NCI-H345 treated with DMSO at 0.1 percent for 48 hours (cell line): ENCODE results near the gene PDZD4.

ENCODE experiments used
- DNase-seq: peaks from one replicate; lab custom pipeline; 2025; ENCODE audit not compliant: unreplicated experiment; lab: John Stamatoyannopoulos, UW

Gene PDZD4

DNA sequence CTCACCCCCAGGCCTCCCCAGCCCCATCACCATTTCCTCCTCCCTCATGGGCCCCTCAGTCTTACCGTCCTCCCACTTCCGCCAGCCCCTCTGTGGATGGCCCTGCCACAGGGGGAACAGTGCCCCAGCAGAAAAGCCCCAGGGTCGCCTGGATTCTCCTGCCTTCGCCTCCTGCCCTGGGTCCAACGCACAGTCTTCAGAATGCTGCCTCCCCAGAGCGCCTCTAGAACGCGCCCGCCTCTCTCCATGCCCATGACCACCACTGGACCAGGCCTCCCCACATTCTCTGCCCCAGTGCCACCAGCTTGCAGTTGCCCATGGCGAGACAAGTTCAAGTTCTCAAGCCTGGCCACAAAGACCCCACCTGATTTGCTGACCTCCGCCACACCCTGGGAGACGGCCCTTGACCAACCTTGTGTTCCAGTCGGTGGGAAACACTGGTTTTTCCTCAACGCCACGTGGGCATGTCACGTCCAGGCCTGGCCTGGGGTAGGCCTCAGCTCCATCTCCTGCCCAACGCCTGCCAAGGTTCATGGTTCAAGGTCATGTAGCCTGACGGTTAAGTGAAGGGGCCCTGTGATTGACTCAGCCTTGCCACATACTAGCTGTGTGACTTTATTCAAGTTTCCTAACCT, 66.9 kb downstream of the PDZD4 start:
- no peak for DNase-seq

GRCh38 chrX:153762626-153763173, 67.6 kb downstream of the PDZD4 start:
- no peak for DNase-seq

DNA sequence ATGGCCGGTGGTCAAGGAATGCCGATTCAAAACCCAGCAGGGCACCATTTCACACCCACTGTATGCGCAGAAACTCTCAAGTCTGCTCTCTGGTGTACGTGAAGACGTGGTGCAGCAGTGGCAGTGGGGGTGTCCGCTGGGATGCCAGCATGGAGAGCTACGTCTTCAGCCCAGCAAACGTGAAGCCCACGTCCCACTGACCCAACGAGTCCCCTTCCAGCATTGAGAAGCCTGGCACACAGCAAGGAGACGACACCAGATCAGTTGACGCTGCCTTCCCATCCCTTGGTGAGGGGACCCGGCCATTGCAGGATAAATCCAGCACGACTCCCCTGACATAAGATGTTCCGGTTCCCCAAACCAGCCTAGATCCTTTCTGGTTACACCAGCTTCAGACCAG, 68.5 kb downstream of the PDZD4 start:
- DNase-seq: no peak

- no peak for DNase-seq
Observed at GRCh38 chrX:153755136-153755535, 75.2 kb downstream of the PDZD4 start.
